GM19239 (cell line): Measurements from ENCODE around the gene DRAXIN.

Experiments used
- DNase-seq: peaks from one replicate; pipeline ENCODE4 v3.0.0; 2011; ENCODE audit warnings: low spot score; ENCODE audit not compliant: insufficient read length
- FAIRE-seq: peaks from 2 replicates; lab custom pipeline; 2011; peaks lifted over from hg19 to GRCh38; lab: Jason Lieb, UNC

DRAXIN gene

DNA sequence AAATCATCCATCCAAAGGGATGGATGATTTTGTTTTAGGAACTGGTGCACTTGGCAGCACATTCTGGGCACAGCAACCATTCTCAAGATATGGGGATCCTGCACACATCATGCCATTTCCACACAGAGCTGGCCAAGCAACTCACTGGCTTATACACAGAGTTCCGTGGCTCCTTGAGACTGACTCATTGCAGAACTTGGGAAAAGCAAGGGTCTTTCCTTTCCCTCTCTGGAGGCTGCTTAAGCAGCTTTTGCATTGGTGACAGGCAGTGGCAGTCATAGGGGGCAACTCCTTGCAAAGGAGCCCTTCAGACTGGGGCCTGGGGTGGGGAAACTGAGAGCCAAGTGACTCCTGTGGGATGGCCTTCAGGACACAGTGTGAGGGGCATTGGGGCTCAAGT, 8.7 kb upstream of the DRAXIN start:
- no peak for FAIRE-seq

DNA sequence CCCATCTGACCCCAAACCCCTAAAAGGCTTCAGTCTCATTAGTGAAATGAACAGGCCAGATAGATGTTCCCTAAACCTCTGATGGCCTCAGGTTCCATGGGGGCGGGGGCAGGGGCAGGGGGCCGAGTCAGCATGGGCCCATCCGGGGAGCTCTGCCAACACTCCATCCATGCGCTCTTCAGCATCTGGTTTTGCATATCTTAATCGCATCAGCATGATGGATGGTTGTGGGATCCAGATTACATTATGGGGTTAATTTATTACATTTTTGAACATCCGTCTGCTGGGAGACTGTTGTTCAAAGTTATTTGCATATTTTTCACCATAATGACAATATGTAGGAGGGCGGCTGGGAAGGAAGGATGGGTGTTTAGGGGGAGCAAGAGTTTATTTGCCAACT, 7.4 kb upstream of the DRAXIN start:
- FAIRE-seq (no peak), DNase-seq (no peak)

More for the DNA sequence above, 8.7 kb upstream of the DRAXIN start:
- DNase-seq = no peak

- FAIRE-seq = no peak
Measured at GRCh38 chr1:11685210-11685752, 6.2 kb upstream of the DRAXIN start.

DNA sequence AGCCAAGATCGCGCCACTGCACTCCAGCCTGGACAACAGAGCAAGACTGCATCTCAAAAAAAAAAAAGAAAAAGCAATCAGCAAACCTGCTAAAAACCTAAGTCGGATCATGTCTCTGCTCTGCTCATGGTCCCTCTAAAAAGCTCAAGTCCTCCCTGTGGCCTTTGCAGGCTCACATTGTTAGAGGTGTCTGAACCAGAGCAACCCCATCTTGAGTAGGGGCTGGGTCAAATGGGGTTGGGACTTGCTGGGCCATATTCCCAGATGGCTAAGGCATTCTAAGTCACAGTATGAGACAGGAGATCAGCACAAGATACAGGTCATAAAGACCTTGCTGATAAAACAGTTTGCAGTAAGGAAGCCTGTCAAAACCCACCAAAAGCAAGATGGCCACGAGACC, 3.0 kb upstream of the DRAXIN start:
- FAIRE-seq (no peak), DNase-seq (no peak)

More at GRCh38 chr1:11685210-11685752, 6.2 kb upstream of the DRAXIN start:
- DNase-seq = no peak

DNA sequence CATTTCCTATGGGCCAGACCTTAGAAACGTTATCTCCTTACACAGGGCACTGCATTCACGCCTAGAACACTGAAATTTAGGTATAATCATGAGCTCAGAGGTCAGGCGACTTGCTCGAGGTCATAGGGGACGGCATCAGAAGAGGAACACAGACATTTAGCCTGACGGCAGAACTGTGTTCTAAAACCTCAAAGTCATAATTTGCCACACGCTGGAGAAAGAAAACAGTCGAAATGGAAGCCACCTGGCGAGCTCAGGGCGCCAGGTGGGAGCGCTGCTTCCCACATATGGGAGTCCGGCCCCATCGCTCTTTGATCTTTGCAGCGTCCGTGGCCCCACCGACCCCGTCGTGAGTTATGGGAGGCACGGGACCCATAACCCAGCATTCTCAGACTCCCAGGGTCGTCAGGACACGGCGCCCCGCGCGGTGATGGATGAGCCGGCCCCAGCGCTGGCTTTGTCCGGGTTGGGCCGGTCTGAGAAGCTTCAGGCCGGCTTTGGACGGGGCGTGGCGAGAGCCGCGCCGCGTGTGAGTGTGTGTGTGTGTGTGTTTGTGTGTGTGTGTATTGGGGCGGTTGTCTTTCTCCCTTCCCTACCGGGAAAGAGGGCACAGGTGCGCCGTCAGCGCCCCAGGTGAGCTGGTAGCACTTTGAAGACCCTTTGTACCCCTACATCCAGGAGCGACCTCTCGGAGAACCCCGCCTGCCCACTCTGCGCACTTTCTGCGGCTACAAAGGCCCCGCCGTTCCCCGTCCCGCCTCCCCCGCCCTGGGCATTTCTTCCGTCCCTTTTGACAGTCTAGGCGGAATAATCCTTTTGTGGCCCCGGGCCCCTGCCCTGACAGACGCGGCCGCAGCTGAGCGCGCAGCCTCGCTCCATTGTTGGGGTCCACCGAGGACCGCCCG, 861 bp upstream of the DRAXIN start:
- no peak for DNase-seq
- no peak for FAIRE-seq

DNA sequence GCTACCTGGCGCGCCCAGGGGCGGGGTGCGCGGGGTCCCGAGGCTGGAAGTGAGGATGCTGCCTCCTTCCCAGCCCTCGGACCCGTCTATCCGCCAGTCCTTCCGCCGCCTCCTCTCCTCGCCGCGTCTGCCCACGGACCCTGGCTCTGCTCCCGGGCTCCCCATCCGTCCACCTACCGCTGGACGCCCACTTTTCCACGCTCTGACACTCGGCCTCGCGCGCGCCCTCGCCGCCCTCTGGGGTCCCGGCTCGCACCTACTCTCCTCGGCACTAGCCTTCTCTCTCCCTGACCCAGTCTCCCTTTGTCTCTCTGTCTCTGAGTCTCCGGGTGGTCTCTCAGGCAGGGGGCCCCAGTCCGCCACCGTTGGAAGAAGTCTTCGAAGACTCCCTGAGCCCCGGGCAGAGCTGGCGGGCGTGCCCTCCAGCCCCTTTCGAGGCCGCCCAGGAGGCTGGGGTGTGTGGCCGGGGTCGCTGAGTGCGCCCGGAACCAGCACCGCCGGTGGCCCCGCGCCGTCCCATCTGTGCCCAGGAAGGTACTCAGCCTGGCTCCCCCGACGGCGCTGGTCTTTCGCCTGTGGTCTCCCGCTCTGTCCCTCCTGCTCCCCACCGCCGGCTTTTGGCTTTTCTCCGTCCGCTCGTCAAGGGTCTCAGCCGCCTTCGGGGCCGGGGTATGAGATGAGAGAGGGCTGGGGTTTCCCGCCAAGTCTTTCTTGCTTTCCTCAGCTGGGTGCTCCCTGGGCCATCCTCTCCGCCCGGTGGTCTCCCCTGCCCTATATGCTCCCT, 610 bp downstream of the DRAXIN start:
- FAIRE-seq (no peak), DNase-seq (no peak)

DNA sequence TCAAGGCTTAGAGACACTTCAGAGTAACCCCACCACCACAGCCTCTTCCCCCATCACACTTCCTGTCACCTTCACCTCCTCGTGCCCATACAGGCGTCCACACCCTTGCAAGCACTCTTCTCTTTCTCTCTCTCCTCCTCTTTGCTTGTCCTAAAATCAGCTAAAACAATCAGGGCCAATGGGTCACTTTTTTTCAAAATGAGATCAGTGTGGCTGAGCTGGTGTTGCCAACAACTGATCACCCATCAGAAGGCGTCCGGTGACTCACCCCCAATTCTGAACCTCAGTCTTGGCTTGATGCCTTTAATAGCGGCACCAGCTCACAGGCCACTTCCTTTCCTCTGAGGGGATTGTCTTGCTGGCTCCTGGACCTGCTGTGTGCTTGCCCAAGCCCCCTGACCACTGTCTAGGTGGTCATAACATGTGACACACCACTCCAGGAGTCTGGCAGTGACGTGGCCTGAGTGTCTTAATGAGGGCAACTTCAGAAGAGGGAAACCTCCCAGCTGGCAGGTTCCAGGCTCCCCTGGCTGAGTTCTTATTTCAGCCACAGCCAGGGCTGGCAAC, 1.6 kb downstream of the DRAXIN start:
- no peak for FAIRE-seq
- DNase-seq = no peak

DNA sequence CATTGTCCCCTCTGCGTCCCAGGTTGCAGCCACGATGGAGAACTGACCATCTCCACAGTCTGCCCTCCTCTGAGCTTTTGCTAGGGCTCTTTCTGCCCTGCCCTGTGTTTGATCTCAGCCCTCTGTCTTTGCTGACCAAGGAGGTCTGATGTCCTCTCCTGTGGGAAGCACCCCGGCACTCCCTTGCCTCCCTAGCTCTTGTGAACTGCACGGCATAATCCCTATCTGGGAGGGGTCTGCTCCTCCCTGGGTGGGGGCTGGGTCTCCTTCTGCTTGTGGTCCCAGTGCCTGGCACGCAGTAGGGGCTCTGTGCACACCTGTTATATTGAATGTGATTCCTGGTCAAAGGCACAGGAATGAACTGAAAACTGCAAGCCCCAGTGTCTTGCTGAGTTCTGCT, 2.4 kb downstream of the DRAXIN start:
- no peak for DNase-seq
- no peak for FAIRE-seq

- no peak for FAIRE-seq
- DNase-seq = no peak
Measured at GRCh38 chr1:11695861-11696260, 4.4 kb downstream of the DRAXIN start.

DNA sequence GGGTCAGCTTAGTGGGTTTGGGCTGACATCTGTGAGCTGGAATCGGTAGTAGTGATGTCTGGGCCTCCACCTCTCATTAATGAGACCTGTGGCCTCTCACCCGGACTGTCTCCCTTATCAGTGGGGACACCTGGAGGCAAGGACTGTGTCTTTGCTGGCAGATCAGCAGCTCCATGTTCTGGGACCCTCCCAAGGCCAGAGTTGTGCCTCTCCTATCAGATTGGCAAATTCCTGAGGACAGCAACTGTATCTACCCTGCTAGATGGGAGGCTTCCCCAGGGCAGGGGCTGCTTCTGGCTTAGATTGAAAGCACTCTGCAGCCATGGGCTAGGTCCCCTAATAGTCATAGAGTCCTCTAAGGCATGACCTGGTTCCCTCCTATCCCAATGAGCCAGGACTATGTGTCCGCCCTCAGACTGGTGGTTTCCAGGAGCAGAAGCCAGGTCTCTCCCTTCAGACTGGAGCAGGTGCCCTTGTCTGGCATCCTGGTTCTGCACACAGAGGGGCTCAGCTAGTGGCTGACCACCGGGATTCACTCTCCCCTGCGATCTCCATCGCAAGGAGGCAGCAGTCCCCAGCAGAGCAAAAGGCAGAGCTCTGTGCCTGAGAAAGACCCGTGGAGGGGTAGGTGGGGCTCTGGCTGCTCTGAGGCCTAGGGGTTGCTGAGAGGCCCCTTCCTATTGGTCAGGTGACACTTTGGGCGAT, 5.8 kb downstream of the DRAXIN start:
- no peak for DNase-seq

GRCh38 chr1:11697893-11698210, 6.3 kb downstream of the DRAXIN start:
- DNase-seq (no peak), FAIRE-seq (no peak)

More for the DNA sequence above, 5.8 kb downstream of the DRAXIN start:
- FAIRE-seq = no peak

GRCh38 chr1:11700601-11701467, 9.3 kb downstream of the DRAXIN start:
- FAIRE-seq (no peak), DNase-seq (no peak)

DNA sequence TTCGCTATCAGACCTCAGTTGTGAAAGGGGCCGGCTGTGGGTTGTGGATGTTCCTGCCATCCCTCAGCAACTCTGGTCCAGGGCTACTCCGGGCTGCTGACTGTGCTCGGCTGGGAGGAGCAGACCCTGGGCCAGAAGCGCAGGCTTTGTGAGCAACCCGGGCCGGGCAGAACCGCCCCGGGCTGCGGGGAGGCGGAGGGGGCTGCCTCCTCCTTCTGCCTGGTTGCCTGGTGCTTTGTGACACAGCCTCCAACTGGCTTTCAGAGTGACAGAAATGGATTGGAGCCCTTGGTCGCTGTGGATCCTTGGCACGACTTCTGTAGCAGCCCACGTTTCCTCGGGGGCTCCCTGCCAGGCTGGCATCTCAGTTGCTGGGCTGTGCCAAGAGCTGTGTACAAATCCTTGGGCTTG, 10.0 kb downstream of the DRAXIN start:
- FAIRE-seq = no peak
- DNase-seq = no peak

DNA sequence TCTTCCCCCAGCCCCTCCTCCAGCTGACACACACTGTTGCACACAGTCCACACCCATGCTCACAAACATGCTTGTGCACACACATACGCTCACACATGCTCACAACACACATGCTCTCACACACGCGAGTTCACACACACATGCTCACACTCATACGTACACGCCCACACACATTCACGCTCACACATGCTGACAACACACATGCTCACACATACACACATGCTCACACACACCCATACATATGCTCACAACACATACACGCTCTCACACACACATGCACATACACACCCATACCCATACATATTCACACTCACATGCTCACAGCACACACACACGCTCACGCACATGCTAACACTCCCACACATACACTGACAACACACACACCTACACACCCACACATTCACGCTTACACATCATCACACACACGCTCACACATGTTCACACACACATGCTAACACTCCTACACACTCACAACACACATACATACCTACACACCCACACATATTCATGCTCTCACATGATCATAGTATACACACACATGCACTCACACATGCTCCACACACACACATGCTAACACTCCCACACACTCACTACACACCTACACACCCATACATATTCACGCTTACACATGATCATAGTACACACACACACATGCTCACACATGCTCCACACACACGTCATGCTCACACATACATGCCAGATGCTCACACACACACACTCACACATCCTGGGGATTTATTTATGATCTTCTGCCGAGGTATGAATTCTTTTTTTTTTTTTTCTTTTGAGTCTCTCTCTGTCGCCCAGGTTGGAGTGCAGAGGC, 10.7 kb downstream of the DRAXIN start:
- FAIRE-seq (no peak), DNase-seq (no peak)

DNA sequence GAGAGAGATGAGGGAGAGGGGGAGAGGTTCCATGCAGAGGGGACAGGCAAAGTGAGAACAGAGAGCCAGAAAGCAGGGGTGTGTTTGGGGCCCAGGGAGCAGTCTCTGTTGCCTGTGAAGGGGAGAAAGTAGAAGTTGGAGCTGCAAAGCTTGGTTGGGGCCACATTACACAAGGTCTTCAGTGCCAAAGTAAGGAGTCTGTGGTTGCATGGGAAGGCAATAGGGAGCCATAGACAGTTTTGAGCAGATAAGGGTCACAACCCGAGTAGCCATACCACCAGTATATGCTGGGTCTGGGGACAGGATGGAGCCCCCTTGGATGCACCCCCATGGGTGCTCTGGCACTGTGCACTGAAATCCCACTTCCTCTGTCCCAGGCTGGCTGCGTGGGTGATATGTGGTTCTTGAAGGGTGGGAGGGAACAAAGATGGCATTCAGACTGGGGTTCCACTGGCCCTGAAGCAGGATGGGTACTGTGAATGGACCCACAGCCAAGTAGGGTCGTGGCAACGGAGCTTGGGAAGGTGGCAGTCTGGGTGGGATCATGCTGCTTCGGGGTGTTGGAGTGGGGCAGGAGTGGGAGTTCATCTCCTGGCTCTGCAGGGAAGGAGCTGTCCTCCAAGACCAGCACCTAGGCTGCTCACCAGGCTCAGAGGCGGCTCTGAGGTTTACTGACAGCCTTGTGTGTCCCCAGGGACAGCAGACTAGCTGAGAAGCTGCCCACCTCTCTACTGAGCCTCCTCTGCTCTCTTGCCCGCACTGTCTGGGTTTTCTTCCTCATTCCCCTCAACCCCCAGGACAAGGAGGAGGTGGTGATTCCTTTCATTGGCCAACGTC, 12.1 kb downstream of the DRAXIN start:
- DNase-seq (no peak), FAIRE-seq (no peak)

GRCh38 chr1:11704194-11704529, 12.7 kb downstream of the DRAXIN start:
- no peak for FAIRE-seq

DNA sequence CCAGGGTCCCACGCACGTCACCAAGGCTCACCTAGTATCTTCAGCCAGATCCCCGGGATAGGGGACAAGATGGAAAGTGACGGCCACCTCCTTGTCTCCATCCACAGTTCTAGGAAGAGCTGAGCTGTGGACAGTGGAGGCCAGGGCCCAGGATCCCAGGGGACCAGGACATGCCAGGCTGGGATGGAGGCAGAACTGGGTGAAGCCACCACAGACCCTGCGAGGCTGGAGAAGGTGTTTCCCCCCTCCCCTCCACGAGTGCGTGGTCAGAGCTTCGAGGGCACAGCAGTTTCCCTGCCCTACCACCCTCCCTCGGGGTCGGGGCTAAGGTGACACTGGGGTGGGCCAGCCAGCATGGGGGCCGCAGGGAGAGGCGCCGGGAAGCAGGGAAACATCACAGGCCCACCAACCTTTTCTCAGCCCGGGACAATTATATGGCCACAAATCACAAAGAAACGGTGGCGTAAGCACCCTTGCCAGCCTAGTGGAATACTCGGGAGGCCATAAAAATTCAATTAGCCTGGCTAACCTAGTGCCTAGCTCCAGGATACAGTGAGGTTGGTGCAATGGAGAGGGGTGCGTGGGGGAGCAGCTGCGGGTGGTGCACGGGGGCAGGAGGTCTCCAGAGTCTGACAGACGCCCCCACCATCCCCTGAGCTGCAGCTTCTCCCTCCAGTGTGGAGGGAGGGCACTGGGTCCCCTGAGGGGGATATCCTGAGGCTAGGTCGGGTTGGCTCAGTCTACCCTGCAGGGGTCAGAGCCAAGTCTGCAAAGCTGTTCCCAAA, 13.4 kb downstream of the DRAXIN start:
- FAIRE-seq = no peak

More at GRCh38 chr1:11704194-11704529, 12.7 kb downstream of the DRAXIN start:
- no peak for DNase-seq

More for the DNA sequence above, 13.4 kb downstream of the DRAXIN start:
- no peak for DNase-seq
